Suppressor macrophage treated with lipopolysaccharide for 4 hours (primary cell): Measurements from ENCODE around the gene PLG.
"Not testable (repeated sequence)": the region's sequence is repeated elsewhere in the genome, so short reads cannot be mapped to it uniquely, and the experiment has no call there.

Experiments used
- DNase-seq: peaks from one replicate; pipeline ENCODE4 v3.0.0-alpha.2; 2020

Gene PLG

DNA sequence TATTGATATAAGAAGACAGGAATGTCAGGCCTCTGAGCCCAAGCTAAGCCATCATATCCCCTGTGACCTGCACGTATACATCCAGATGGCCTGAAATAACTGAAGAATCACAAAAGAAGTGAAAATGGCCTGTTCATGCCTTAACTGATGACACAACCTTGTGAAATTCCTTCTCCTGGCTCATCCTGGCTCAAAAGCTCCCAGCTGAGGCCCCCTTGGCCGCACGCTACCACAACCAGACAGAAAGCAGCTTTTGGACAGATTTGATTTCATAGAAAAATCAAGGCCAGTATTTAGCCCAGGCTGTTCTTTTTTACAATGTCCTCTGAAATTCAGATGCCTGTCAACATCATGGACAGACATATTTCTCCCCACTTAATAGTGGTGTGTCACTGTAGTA is 78.6 kb downstream of the PLG start:
- DNase-seq: not testable (repeated sequence)

DNA sequence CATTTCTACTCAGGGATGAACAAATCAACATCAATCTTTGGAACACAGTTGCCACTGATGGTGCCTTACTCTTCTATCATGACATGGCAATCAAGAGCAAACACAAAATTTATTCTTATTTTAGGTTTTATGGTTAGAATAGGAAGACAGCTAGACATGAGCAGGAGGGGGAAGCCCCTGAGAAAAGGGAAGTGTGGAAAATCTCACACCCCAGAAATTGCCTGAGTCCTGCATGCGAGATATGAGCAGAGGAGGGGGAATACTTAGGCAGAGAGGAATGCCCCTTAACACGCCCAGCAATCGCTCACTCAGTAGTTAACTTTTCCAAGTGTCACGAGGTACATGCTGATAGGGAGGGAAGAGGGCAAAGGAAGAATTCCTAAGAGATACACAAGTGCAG is 79.3 kb downstream of the PLG start:
- no peak for DNase-seq

DNA sequence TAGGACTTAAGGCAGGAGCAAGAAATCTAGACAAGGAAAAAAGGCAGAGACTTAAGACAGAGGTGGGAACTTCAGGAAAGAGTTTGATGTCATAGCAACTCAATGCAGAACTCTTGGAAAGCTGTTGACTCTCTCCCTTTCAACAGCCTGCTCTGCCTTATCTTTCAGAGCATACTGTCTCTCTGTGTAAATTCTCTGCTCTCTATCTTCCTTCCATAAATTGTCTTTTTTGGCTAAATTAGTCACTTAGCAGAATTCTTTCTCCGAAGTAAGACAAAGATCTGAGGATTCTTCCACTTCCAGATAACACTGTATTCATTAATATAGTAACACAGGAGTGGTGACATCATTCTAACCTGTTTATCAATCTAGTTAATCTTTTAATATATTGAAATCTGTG is 80.2 kb downstream of the PLG start:
- DNase-seq: no peak

DNA sequence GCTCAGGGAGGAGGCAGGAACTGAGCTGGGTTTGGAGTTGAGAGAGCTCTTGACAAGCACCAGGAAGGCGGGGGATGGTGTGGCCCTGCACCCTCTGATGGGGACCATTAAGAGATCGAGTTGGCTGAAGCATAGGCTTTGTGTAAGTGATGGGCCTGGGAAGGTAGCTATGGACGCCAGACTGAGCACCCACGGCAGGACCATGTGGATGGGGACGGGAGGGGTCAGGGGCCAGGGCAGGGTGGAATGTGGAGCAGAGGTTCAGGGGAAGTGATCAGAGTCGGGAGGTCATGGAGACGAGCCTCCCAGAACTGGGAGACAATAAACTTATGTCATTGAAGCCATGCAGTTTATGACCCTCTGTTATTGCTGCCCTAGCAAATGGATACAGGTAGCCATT is 81.7 kb downstream of the PLG start:
- DNase-seq: no peak

DNA sequence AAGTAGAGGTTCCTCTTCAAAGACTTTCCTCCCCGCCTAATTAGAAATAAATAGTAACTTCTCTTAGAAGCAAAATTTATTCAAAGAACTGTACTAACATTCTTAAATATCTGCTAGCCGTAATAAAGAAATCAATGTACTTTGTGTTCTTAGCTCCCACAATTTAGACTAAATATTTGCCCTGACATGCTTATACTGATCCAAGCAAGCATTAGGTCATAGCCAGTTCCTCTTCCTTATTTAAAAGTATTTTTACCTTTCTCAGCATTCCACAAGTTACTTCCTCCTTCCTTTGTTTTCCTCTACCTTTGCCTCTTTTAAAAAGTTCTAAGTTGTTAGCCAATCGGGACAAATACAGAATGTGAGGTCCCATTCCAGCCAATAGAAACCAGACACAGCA is 86.1 kb downstream of the PLG start:
- not testable (repeated sequence) for DNase-seq

DNA sequence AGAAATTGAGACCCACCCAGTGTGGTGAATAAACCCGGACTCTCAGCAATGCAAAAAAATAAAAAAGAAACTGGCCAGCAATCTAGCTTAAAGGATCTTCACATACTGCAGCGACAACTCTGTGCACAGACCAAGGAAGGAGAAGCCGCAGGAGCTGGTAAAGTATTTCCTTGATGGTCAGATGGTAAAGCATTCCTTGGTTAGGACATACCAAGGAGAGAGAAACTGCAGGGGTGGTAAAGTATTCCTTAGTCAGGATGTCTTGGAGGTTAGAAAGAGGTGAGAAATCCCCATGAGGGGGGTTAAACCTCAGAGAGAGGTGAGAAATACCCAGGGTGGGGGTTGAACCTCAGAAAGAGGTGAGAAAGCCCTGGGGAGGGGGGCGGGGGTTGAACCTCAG is 86.8 kb downstream of the PLG start:
- DNase-seq: no peak

DNA sequence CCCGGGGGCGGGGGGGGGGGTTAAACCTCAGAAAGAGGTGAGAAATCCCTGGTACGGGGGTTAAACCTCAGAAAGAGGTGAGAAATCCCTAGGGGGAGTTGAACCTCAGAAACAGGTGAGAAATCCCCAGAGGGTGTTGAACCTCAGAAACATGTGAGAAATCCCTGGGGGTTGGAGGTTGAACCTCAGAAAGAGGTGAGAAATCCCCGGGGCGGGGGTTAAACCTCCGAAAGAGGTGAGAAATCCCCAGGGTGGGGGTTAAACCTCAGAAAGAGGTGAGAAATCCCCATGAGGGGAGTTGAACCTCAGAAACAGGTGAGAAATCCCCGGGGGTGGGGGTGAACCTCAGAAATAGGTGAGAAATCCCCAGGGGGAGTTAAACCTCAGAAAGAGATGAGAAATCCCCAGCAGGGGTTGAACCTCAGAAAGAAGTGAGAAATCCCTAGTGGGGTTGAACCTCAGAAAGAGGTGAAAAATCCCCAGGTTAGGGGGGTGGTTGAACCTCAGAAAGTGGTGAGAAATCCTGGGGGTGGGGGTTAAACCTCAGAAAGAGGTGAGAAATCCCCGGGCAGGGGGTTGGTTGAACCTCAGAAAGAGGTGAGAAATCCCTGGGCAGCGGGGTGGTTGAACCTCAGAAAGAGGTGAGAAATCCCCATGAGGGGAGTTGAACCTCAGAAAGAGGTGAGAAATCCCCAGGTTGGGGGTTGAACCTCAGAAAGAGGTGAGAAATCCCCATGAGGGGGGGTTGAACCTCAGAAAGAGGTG is 87.4 kb downstream of the PLG start:
- no peak for DNase-seq

DNA sequence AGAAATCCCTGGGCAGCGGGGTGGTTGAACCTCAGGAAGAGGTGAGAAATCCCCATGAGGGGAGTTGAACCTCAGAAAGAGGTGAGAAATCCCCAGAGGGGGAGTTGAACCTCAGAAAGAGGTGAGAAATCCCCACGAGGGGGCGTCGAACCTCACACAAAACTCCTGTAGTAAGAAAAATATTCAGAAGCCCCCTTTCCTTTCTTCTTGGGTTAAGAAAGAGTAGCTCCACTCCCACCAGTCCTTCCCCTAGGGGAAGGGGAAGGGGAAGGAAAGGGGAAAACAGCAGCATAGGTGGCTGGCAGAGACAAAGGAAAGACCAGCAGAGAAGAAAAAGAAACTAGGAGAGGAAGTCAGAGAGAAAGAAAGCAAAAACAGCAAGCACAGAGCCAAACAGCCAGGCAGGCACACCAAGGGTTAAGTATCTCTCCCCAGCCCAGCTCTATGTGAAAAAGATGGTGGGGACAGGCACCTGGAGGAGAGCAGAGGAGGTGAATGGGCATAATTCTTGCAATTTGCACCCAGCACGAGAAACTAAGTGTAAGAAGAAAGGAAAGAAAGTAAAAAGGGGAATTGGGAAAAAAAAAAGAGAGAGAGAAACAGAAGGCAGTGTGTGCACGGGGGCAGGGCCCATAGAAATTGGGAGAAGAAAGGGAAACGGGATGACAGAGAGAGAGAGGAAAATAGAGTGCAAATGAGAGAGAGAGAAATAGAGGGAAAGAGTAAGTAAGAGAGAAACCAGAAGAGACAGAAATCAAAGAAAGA is 88.2 kb downstream of the PLG start:
- no peak for DNase-seq

DNA sequence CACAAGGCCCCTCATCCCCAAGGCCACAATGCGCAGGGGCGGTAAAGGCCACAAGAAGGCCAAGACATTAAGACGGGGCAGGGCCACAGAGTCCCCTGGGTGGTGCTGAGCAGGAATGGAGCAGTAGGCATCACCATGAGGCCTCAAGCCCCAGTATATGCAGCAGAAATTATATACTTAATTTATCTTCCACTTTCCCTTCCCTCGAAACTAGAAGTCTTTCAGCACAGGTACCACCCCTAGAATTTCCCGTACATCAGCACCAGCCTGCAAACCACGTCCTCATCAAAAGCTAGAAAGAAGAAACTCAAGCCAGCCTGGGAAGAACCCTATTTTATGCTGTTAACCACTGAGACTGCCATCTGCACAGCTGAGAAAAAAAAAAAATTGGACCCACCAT is 89.4 kb downstream of the PLG start:
- no peak for DNase-seq

DNA sequence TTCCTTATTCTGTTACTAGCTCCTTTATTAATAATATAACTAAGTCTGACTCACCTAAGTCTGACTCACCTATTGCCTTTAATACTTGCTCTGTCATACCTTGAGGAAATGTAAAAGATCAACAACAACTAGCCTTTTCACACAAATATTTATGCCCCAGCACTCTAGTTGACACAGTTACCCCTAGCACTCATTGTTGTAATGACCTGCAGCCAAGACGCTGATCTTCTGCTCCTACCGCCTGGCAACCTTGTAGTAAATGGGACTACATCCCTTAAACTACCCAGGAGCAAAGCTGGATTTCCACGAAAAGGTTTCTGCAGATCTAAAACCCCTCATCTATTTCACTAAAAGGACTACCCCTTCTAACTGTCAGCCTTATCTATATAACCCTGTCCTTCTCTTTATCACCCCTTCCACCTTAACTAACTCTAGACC is 90.0 kb downstream of the PLG start:
- no peak for DNase-seq

DNA sequence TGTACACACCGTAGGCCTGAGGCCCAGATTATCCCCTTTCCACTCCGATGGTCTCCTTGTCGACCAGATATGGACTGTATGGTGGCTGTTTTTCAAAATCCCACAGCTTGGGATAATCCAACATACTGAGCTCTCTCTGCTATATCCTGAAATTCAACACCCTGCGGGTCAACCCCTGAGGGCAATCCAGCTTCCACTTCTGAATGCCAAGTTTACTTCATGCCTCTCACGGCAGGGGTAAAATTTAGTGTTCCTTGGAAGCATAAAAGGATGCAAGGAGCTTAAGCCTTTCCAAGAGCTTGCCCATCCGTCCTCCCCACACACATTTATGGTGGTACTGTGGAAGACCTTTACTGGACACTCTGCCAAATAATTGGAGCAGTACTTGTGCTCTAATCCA is 90.7 kb downstream of the PLG start:
- no peak for DNase-seq

DNA sequence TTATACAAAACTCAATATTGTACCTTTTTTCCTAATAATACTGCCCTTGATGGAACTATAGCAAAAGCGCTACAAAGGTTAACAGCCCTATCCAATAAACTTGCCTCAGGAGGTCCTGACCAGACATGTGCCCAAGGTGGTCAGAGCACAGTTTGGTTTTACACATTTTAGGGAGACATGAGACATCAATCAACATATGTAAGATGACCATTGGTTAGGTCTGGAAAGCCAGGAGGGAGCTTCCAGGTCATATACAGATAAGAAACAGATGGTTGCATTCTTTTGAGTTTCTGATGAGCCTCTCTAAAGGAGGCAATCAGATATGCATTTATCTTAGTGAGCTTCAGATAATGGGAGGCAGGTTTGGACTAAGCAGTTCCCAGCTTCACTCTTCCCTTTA is 91.6 kb downstream of the PLG start:
- DNase-seq: no peak

DNA sequence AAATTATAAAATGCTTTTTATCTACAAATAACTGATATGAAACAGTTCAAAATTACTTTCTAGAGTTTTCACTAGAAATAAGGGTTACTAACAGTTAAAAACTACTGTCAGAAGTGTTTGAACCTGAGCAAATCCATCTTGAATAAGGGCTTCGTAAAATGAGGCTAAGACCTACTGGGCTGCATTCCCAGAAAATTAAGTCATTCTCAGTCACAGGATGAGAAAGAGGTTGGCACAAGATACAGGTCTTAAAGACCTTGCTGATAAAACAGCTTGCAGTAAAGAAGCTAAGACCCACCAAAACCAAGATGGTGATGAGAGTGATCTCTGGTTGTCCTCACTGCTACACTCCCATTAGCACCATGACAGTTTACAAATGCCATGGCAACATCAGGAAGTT is 93.7 kb downstream of the PLG start:
- no peak for DNase-seq

DNA sequence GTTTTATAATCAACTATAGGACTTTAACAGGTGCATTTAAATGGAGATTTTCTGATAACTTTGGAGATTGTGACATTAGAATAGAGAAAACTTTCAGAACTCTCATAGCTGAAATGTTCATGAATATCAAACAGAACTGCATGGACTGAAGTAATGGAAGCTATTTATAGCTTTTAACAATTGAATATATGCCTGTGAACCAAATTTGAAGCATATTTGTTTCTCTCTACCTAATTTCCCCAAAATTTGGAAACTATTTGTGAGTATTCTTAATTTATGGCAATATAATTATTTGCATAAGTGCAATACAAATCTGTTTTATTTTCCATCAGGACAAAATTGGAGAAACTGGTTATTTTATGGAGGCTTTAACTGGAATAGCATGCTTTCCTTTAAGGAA is 96.6 kb downstream of the PLG start:
- DNase-seq: no peak

DNA sequence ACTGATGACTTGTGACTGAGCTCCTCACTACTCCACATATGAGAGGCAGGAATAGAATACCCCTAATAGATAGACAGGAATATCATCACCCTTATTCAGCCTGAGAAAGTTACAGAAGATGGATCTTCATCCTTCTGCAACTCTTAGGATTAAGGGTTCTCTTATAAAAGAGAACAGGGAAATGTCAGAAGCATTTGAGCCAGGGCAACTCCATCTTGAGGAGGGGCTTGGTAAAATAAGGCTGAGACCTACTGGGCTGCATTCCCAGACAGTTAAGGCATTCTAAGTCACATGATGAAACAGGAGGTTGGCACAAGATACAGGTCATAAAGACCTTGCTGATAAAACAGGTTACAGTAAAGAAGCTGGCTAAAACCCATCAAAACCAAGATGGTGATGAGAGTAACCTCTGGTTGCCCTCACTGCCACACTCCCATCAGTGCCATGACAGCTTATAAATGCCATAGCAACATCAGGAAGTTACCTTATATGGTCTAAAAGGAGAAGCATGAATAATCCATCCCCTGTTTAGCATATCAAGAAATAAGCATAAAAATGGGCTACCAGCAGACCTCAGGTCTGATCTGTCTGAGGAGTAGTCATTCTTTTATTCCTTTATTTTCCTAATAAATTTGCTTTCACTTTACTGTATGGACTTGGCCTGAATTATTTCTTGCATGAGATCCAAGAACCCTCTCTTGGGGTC is 97.9 kb downstream of the PLG start:
- no peak for DNase-seq

DNA sequence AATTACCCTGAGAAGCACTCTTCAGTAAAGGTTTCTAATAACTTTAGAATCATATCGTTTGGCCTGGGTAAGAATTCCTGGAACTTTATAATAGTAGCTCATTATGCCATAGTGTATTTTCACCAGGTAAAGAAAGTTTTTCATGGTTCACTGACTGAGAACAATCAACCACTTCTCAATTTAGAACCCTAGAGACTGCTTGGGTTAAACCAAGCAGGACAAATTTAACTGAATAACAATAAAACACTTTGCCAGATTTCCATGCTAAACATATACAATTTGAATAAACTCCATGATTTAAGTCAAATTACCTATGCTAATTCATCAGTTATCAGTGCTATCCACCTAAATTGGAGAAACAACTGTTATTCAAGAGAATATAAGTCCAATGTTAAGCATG is 99.4 kb downstream of the PLG start:
- DNase-seq: no peak

DNA sequence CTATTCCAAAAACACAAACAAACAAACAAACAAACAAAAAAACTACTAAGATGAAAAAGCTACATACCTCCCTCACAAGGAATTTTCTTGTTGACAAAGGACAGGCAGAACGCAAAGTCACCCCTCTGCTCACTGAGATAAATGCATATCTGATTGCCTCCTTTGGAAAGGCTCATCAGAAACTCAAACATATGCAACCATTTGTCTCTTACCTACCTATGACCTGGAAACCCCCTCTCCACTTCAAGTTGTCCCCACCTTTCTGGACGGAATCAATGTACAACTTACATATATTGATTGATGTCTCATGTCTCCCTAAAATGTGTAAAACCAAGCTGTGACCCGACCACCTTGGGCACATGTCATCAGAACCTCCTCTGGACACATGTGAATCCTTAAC is 100.0 kb downstream of the PLG start:
- DNase-seq: not testable (repeated sequence)
